ENCODE results near the gene AHRR. TPM values are rescaled to one million over a fixed set of nuclear protein-coding genes. Genes with fewer than 3 reads are reported as not detected.
A peak's percentile ranks its signal among the peaks of the same experiment; 100 is the strongest.
"Not testable (repeated sequence)": the region's sequence is repeated elsewhere in the genome, so short reads cannot be mapped to it uniquely, and the experiment has no call there.

The AHRR gene
- polyA plus RNA-seq, 1 donor from 2014 or later: 0.05 TPM

GRCh38 chr5:477871-478270 lies 156.4 kb downstream of the AHRR start:
- Mint-ChIP-seq H3K27ac (no peak overlapping the region), H3K36me3 (no peaks in the 10 kb centered on the region), H3K4me1 (peaks cover 0 to 2% (median 0%) of the 10 kb centered on the region in 3 donors), H3K4me3 (no peak overlapping the region), H3K9me3 (no peaks in the 10 kb centered on the region), H3K27me3 (peaks cover 14% of the 10 kb centered on the region)

GRCh38 chr5:478369-478981 lies 157.0 kb downstream of the AHRR start:
- Mint-ChIP-seq H3K36me3 (no peaks in the 10 kb centered on the region), H3K4me3 (no peak overlapping the region), H3K27me3 (peaks cover 14% of the 10 kb centered on the region), H3K9me3 (no peaks in the 10 kb centered on the region), H3K4me1 (peaks cover 0 to 2% (median 0%) of the 10 kb centered on the region in 3 donors), H3K27ac (no peak overlapping the region)

- no peaks in the 10 kb centered on the region for H3K9me3 Mint-ChIP-seq
- no peak overlapping the region for H3K27ac Mint-ChIP-seq
- H3K27me3 Mint-ChIP-seq: peaks cover 14% of the 10 kb centered on the region
- no peaks in the 10 kb centered on the region for H3K4me1 Mint-ChIP-seq
- H3K36me3 Mint-ChIP-seq: no peaks in the 10 kb centered on the region
- H3K4me3 Mint-ChIP-seq: no peak overlapping the region
Measured at GRCh38 chr5:478982-479535, 157.5 kb downstream of the AHRR start.

GRCh38 chr5:479566-480319 lies 158.2 kb downstream of the AHRR start:
- H3K27me3 Mint-ChIP-seq: peaks cover 13% of the 10 kb centered on the region
- H3K27ac Mint-ChIP-seq: no peak overlapping the region
- no peaks in the 10 kb centered on the region for H3K9me3 Mint-ChIP-seq
- H3K4me1 Mint-ChIP-seq: no peaks in the 10 kb centered on the region
- H3K4me3 Mint-ChIP-seq: no peak overlapping the region
- H3K36me3 Mint-ChIP-seq: no peaks in the 10 kb centered on the region

- Mint-ChIP-seq H3K4me1 (peaks cover 0 to 2% (median 0%) of the 10 kb centered on the region in 3 donors), H3K27me3 (peaks cover 17% of the 10 kb centered on the region), H3K36me3 (no peaks in the 10 kb centered on the region), H3K4me3 (no peak overlapping the region), H3K9me3 (no peaks in the 10 kb centered on the region), H3K27ac (no peak overlapping the region)
Measured at GRCh38 chr5:481347-481746, 159.8 kb downstream of the AHRR start.

GRCh38 chr5:482021-482420 lies 160.5 kb downstream of the AHRR start:
- H3K27ac Mint-ChIP-seq: no peak overlapping the region
- H3K4me3 Mint-ChIP-seq: no peak overlapping the region
- H3K9me3 Mint-ChIP-seq: no peaks in the 10 kb centered on the region
- peaks cover 16% of the 10 kb centered on the region for H3K27me3 Mint-ChIP-seq
- H3K36me3 Mint-ChIP-seq: no peaks in the 10 kb centered on the region
- peaks cover 0 to 2% (median 0%) of the 10 kb centered on the region in 3 donors for H3K4me1 Mint-ChIP-seq

GRCh38 chr5:482506-482905 lies 161.0 kb downstream of the AHRR start:
- Mint-ChIP-seq H3K4me3 (no peak overlapping the region), H3K9me3 (no peaks in the 10 kb centered on the region), H3K4me1 (peaks cover 0 to 2% (median 0%) of the 10 kb centered on the region in 3 donors), H3K36me3 (no peaks in the 10 kb centered on the region), H3K27me3 (peaks cover 11% of the 10 kb centered on the region), H3K27ac (no peak overlapping the region)

GRCh38 chr5:483011-483410 lies 161.5 kb downstream of the AHRR start:
- H3K27ac Mint-ChIP-seq: no peak overlapping the region
- H3K4me1 Mint-ChIP-seq: peaks cover 0 to 2% (median 0%) of the 10 kb centered on the region in 3 donors
- no peaks in the 10 kb centered on the region for H3K9me3 Mint-ChIP-seq
- no peaks in the 10 kb centered on the region for H3K36me3 Mint-ChIP-seq
- peaks cover 8% of the 10 kb centered on the region for H3K27me3 Mint-ChIP-seq
- H3K4me3 Mint-ChIP-seq: no peak overlapping the region

- Mint-ChIP-seq H3K9me3 (no peaks in the 10 kb centered on the region), H3K27me3 (peaks cover 8% of the 10 kb centered on the region), H3K4me1 (peaks cover 0 to 2% (median 0%) of the 10 kb centered on the region in 3 donors), H3K36me3 (no peaks in the 10 kb centered on the region), H3K4me3 (no peak overlapping the region), H3K27ac (no peak overlapping the region)
Measured at GRCh38 chr5:483434-484140, 162.1 kb downstream of the AHRR start.

GRCh38 chr5:484556-484955 lies 163.0 kb downstream of the AHRR start:
- Mint-ChIP-seq H3K4me1 (peaks cover 0 to 2% (median 0%) of the 10 kb centered on the region in 3 donors), H3K27ac (no peak overlapping the region), H3K27me3 (peaks cover 10% of the 10 kb centered on the region), H3K4me3 (no peak overlapping the region), H3K9me3 (no peaks in the 10 kb centered on the region), H3K36me3 (no peaks in the 10 kb centered on the region)

GRCh38 chr5:485113-485945 lies 163.8 kb downstream of the AHRR start:
- no peaks in the 10 kb centered on the region for H3K9me3 Mint-ChIP-seq
- no peak overlapping the region for H3K27ac Mint-ChIP-seq
- H3K36me3 Mint-ChIP-seq: no peaks in the 10 kb centered on the region
- peak overlapping the region in 2 of 4 donors; percentile 45 to 63 for H3K4me3 Mint-ChIP-seq
- peaks cover 0 to 2% (median 0%) of the 10 kb centered on the region in 3 donors for H3K4me1 Mint-ChIP-seq
- peaks cover 15% of the 10 kb centered on the region for H3K27me3 Mint-ChIP-seq

- Mint-ChIP-seq H3K4me1 (peaks cover 0 to 2% (median 0%) of the 10 kb centered on the region in 3 donors), H3K4me3 (no peak overlapping the region), H3K27me3 (peaks cover 15% of the 10 kb centered on the region), H3K27ac (peak overlapping the region in 1 of 3 donors; percentile 78), H3K9me3 (no peaks in the 10 kb centered on the region), H3K36me3 (no peaks in the 10 kb centered on the region)
Measured at GRCh38 chr5:485946-486491, 164.5 kb downstream of the AHRR start.

- H3K36me3 Mint-ChIP-seq, H3K9me3 Mint-ChIP-seq, H3K4me3 Mint-ChIP-seq, H3K4me1 Mint-ChIP-seq: not testable (repeated sequence)
- Mint-ChIP-seq H3K27me3 (peaks cover 15% of the 10 kb centered on the region), H3K27ac (peak overlapping the region in 1 of 3 donors; percentile 78)
Measured at GRCh38 chr5:486597-486996, 165.1 kb downstream of the AHRR start.
